Loucy (cell line): ENCODE data around the gene SYNJ1.
A peak's percentile ranks its signal among the peaks of the same experiment; 100 is the strongest.

Experiments
- H2AFZ ChIP-seq: fragments of 200-600 bp; sonication (generic); 2 replicates; pipeline ENCODE4 v1.6.0; 2016; ENCODE audit warnings: antibody characterized with exemption, mild to moderate bottlenecking, low read length, moderate library complexity
- H3F3A ChIP-seq: fragments of 200-600 bp; 2 replicates; pipeline ENCODE4 v1.6.0; 2016; ENCODE audit warnings: antibody characterized with exemption, low read depth, mild to moderate bottlenecking
- H3K27me3 ChIP-seq: fragments of 200-600 bp; sonication (generic); 2 replicates; pipeline ENCODE4 v1.6.1; 2014; ENCODE audit warnings: low read length, mild to moderate bottlenecking; ENCODE audit not compliant: insufficient read depth, poor library complexity, severe bottlenecking
- H3K36me3 ChIP-seq: fragments of 200-600 bp; sonication (generic); 2 replicates; pipeline ENCODE4 v1.6.1; 2016; ENCODE audit warnings: low read length; ENCODE audit not compliant: insufficient read depth
- H3K4me1 ChIP-seq: fragments of 200-600 bp; sonication (generic); 2 replicates; pipeline ENCODE4 v1.5.1; 2014; ENCODE audit warnings: low read length, mild to moderate bottlenecking; ENCODE audit not compliant: insufficient read depth, poor library complexity, severe bottlenecking
- H3K4me2 ChIP-seq: fragments of 200-600 bp; sonication (generic); 2 replicates; pipeline ENCODE4 v1.6.0; 2014; ENCODE audit warnings: antibody characterized with exemption, low read length, low read depth, mild to moderate bottlenecking; ENCODE audit not compliant: poor library complexity, severe bottlenecking
- H3K4me3 ChIP-seq: fragments of 200-600 bp; sonication (generic); 2 replicates; pipeline ENCODE4 v1.5.1; 2014; ENCODE audit warnings: low read length, mild to moderate bottlenecking, mixed read lengths; ENCODE audit not compliant: poor library complexity, severe bottlenecking
- H3K79me2 ChIP-seq: fragments of 200-600 bp; sonication (generic); 2 replicates; pipeline ENCODE4 v1.6.1; 2014; ENCODE audit warnings: low read length; ENCODE audit not compliant: insufficient read depth
- H3K9ac ChIP-seq: fragments of 200-600 bp; sonication (generic); 2 replicates; pipeline ENCODE4 v1.6.0; 2014; ENCODE audit warnings: mild to moderate bottlenecking, low read depth, low read length, moderate library complexity; ENCODE audit not compliant: poor library complexity, severe bottlenecking
- H3K9me2 ChIP-seq: fragments of 200-600 bp; sonication (generic); replicated peaks from 2 replicates; pipeline ENCODE4 v1.6.1; 2016; ENCODE audit warnings: low read depth, low read length, mixed read lengths
- H3K9me3 ChIP-seq: fragments of 200-600 bp; sonication (generic); 2 replicates; pipeline ENCODE4 v1.6.1; 2014; ENCODE audit warnings: mild to moderate bottlenecking, antibody characterized with exemption, low read length, low read depth; ENCODE audit not compliant: insufficient read depth
- H4K20me1 ChIP-seq: fragments of 200-600 bp; sonication (generic); 2 replicates; pipeline ENCODE4 v1.6.0; 2014; ENCODE audit warnings: antibody characterized with exemption, low read length, mild to moderate bottlenecking; ENCODE audit not compliant: insufficient read depth, poor library complexity, severe bottlenecking
- EZH2phosphoT487 ChIP-seq: fragments of 200-600 bp; IDR thresholded peaks from 2 replicates; pipeline ENCODE4 v1.6.1; 2018; ENCODE audit warnings: antibody characterized with exemption, mild to moderate bottlenecking, moderate library complexity, borderline replicate concordance
- TF ChIP-seq, protein P1 (sequence below): fragments of 200-600 bp; sonication (generic); conservative IDR thresholded peaks from 2 replicates; pipeline ENCODE4 v1.5.1; 2014; ENCODE audit warnings: mild to moderate bottlenecking, antibody characterized with exemption, low read length

SYNJ1 gene

DNA sequence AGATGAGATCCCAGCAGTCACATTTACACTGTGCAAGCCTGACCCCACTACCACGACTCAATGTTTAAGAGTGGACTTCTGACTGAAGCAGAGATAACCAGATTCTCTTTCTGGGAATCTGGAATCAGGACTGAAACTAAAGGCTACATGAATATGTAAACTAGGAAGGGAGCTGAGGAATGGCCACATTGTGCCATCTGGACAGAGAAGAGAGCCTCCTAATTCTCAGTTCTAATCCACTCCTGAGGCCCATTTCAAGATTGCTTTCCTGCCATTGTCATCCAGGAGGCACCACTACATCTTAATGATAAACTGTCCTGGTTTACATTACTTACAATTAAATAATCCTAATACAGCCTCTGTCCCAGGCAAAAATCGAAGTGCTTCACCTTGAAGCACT is 37.2 kb upstream of the SYNJ1 start:
- Histone ChIP-seq H3K79me2 (peaks cover 86% of the 10 kb centered on the region), H3K9ac (peak overlapping the region; percentile 36), H3K36me3 (peaks cover 46% of the 10 kb centered on the region), H3F3A (no peaks in the 10 kb centered on the region), H3K4me3 (peak overlapping the region; percentile 95), H3K9me3 (no peaks in the 10 kb centered on the region), H3K9me2 (no peaks in the 10 kb centered on the region), H3K4me2 (peak overlapping the region; percentile 89), H4K20me1 (peaks cover 75% of the 10 kb centered on the region), H3K27me3 (no peaks in the 10 kb centered on the region), H2AFZ (no peak overlapping the region), H3K4me1 (peaks cover 56% of the 10 kb centered on the region)
- no peak for TF ChIP-seq EZH2phosphoT487
- TF ChIP-seq, protein P1, sequence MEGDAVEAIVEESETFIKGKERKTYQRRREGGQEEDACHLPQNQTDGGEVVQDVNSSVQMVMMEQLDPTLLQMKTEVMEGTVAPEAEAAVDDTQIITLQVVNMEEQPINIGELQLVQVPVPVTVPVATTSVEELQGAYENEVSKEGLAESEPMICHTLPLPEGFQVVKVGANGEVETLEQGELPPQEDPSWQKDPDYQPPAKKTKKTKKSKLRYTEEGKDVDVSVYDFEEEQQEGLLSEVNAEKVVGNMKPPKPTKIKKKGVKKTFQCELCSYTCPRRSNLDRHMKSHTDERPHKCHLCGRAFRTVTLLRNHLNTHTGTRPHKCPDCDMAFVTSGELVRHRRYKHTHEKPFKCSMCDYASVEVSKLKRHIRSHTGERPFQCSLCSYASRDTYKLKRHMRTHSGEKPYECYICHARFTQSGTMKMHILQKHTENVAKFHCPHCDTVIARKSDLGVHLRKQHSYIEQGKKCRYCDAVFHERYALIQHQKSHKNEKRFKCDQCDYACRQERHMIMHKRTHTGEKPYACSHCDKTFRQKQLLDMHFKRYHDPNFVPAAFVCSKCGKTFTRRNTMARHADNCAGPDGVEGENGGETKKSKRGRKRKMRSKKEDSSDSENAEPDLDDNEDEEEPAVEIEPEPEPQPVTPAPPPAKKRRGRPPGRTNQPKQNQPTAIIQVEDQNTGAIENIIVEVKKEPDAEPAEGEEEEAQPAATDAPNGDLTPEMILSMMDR = no peak

DNA sequence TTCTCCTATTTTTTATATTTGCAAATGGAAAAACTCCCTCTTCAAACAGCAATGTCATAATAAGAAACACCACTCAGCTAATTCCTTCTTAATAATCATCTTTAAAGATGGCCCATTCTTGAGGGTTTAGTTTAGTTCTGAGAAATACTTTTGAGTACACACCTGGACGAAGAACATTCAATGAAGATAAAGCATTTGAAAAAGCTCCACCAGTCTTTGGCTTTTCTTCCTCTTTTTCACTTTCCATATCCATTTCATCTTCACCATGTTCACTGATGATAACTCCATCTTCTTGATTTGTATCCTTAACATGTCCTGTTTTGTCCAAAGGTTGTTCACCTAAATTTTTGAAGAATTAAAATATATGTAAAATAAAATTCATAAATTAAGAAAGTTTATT is 36.4 kb upstream of the SYNJ1 start:
- no peak for TF ChIP-seq EZH2phosphoT487
- TF ChIP-seq, protein P1 = no peak
- Histone ChIP-seq H3K9me3 (no peaks in the 10 kb centered on the region), H3K9me2 (no peaks in the 10 kb centered on the region), H3F3A (no peaks in the 10 kb centered on the region), H3K36me3 (peaks cover 54% of the 10 kb centered on the region), H3K4me1 (peaks cover 47% of the 10 kb centered on the region), H3K4me2 (peak overlapping the region; percentile 10), H2AFZ (no peak overlapping the region), H3K4me3 (no peak overlapping the region), H3K9ac (no peak overlapping the region), H3K27me3 (no peaks in the 10 kb centered on the region), H4K20me1 (peaks cover 66% of the 10 kb centered on the region), H3K79me2 (peaks cover 80% of the 10 kb centered on the region)

DNA sequence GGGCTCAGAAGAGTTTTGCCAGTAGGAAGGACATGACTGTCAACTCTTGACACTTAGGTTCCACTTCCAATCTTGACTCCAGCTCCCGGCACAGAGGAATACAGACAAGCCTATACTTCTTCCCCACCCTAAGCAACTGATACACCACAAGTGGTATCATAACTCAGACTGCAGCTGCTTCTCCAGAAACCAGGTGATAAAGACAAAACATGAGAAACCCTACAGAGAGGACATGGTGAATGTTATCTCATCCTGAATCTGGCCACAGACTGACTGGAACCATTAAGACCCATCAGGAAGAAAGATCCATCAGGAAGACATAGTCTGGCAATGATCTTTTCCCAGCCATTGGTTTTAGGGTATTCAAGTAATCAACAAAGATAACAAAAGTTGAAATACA is 30.0 kb upstream of the SYNJ1 start:
- peaks cover 16% of the 10 kb centered on the region for H3K4me1 ChIP-seq
- H3K36me3 ChIP-seq = peaks cover 85% of the 10 kb centered on the region
- TF ChIP-seq, protein P1 = no peak
- TF ChIP-seq EZH2phosphoT487 = no peak
- no peak overlapping the region for H2AFZ ChIP-seq
- H3K9me2 ChIP-seq = no peaks in the 10 kb centered on the region
- H3K4me2 ChIP-seq = peak overlapping the region; percentile 25
- peaks cover 57% of the 10 kb centered on the region for H3K79me2 ChIP-seq
- H3K27me3 ChIP-seq = no peaks in the 10 kb centered on the region
- no peaks in the 10 kb centered on the region for H3F3A ChIP-seq
- no peak overlapping the region for H3K9ac ChIP-seq
- H3K9me3 ChIP-seq = no peaks in the 10 kb centered on the region
- H4K20me1 ChIP-seq = peaks cover 44% of the 10 kb centered on the region
- no peak overlapping the region for H3K4me3 ChIP-seq
